Measurements from ENCODE around the gene ZFYVE1.
"Not testable (repeated sequence)": the region's sequence is repeated elsewhere in the genome, so short reads cannot be mapped to it uniquely, and the experiment has no call there.

GRCh38 chr14:72961016-72961415, 65.9 kb downstream of the ZFYVE1 start:
- TF ChIP-seq POLR2A, CTCF (IDR thresholded peaks at IDR 0.05): not testable (repeated sequence)

All from breast epithelium (tissue), 3 donors.